Stimulated activated naive CD8-positive, alpha-beta T cell treated with anti-CD3 and anti-CD28 coated beads, Interleukin-15, Interleukin-2, amounts not matched to agents 100 U/mL and 50 U/mL, for 24 hours (primary cell): ENCODE results near the gene POLR1E.
"Not testable (repeated sequence)": the region's sequence is repeated elsewhere in the genome, so short reads cannot be mapped to it uniquely, and the experiment has no call there.

Source experiments
- ATAC-seq: fragments of 150-1000 bp; cut with Tn5 transposase; one replicate; pipeline ENCODE4 v1.10.0; 2021
- DNase-seq: peaks from one replicate; pipeline ENCODE4 v3.0.0; 2021

Gene POLR1E

GRCh38 chr9:37464426-37465248 lies 21.1 kb upstream of the POLR1E start:
- peak; percentile 63 for ATAC-seq
- peak; percentile 73 for DNase-seq

GRCh38 chr9:37465249-37466036 lies 20.3 kb upstream of the POLR1E start, which contains the start of gene ZBTB5:
ZBTB5 (minus strand) TSS chr9:37465450; CDS start chr9:37442551, 22,899 bp downstream.
- ATAC-seq = peak; percentile 82
- DNase-seq = peak; percentile 99

- no peak for ATAC-seq
- DNase-seq = peak; percentile 48
Observed at GRCh38 chr9:37466037-37466709, 19.6 kb upstream of the POLR1E start.

GRCh38 chr9:37467530-37467929 lies 18.2 kb upstream of the POLR1E start:
- DNase-seq, ATAC-seq: not testable (repeated sequence)

- no peak for DNase-seq
- no peak for ATAC-seq
Observed at GRCh38 chr9:37468620-37469019, 17.1 kb upstream of the POLR1E start.

GRCh38 chr9:37471942-37472684 lies 13.6 kb upstream of the POLR1E start:
- ATAC-seq = no peak
- DNase-seq = no peak

- ATAC-seq, DNase-seq: not testable (repeated sequence)
Observed at GRCh38 chr9:37473982-37474381, 11.8 kb upstream of the POLR1E start.

GRCh38 chr9:37474438-37474837 lies 11.3 kb upstream of the POLR1E start:
- ATAC-seq = no peak

GRCh38 chr9:37476930-37477329 lies 8.8 kb upstream of the POLR1E start:
- DNase-seq = no peak
- no peak for ATAC-seq

More at GRCh38 chr9:37474438-37474837, 11.3 kb upstream of the POLR1E start:
- no peak for DNase-seq

GRCh38 chr9:37477443-37477842 lies 8.3 kb upstream of the POLR1E start:
- ATAC-seq, DNase-seq: not testable (repeated sequence)

- not testable (repeated sequence) for ATAC-seq, DNase-seq
Observed at GRCh38 chr9:37477987-37478619, 7.6 kb upstream of the POLR1E start.

GRCh38 chr9:37480759-37481158 lies 5.0 kb upstream of the POLR1E start:
- ATAC-seq (no peak), DNase-seq (no peak)

- no peak for ATAC-seq
Observed at GRCh38 chr9:37486256-37486615, 488 bp downstream of the POLR1E start.

GRCh38 chr9:37486616-37487548 lies 1.1 kb downstream of the POLR1E start:
- DNase-seq (no peak), ATAC-seq (no peak)

More at GRCh38 chr9:37486256-37486615, 488 bp downstream of the POLR1E start:
- no peak for DNase-seq

GRCh38 chr9:37491939-37492338 lies 6.2 kb downstream of the POLR1E start:
- no peak for DNase-seq
- no peak for ATAC-seq

GRCh38 chr9:37495571-37495970 lies 9.8 kb downstream of the POLR1E start:
- ATAC-seq (no peak), DNase-seq (no peak)

GRCh38 chr9:37496020-37496419 lies 10.3 kb downstream of the POLR1E start:
- DNase-seq (no peak), ATAC-seq (no peak)

- ATAC-seq = no peak
- DNase-seq = no peak
Observed at GRCh38 chr9:37497320-37497719, 11.6 kb downstream of the POLR1E start.

GRCh38 chr9:37498457-37498856 lies 12.7 kb downstream of the POLR1E start:
- ATAC-seq (no peak), DNase-seq (no peak)

- DNase-seq (no peak), ATAC-seq (no peak)
Observed at GRCh38 chr9:37499297-37499696, 13.5 kb downstream of the POLR1E start.
